H9 (cell line): Measurements from ENCODE around the gene MDFIC. TPM values are rescaled to one million over a fixed set of nuclear protein-coding genes. Genes with fewer than 3 reads are reported as not detected.

Experiments used
- DNase-seq: peaks from one replicate; pipeline ENCODE4 v3.0.0-alpha.2; 2017
- H2AFZ ChIP-seq: one replicate; pipeline ENCODE4 v1.6.1; 2013; ENCODE audit warnings: mild to moderate bottlenecking, low read length, control low read depth, moderate library complexity
- H2AK5ac ChIP-seq: 2 replicates; pipeline ENCODE4 v1.6.1; 2013; ENCODE audit warnings: low read length, control low read depth, mixed read lengths; ENCODE audit not compliant: insufficient read length
- H2BK120ac ChIP-seq: one replicate; pipeline ENCODE4 v1.6.1; 2013; ENCODE audit warnings: low read depth, mild to moderate bottlenecking, low read length, control low read depth, inconsistent platforms; ENCODE audit not compliant: poor library complexity, severe bottlenecking
- H2BK12ac ChIP-seq: 2 replicates; pipeline ENCODE4 v1.6.1; 2013; ENCODE audit warnings: low read length, control low read depth, mixed read lengths, low read depth; ENCODE audit not compliant: insufficient read length
- H2BK15ac ChIP-seq: 2 replicates; pipeline ENCODE4 v1.6.1; 2013; ENCODE audit warnings: low read depth, low read length, control low read depth
- H2BK20ac ChIP-seq: one replicate; pipeline ENCODE4 v1.6.1; 2013; ENCODE audit warnings: low read depth, mild to moderate bottlenecking, low read length, control low read depth, inconsistent platforms; ENCODE audit not compliant: poor library complexity, severe bottlenecking
- H2BK5ac ChIP-seq: 2 replicates; pipeline ENCODE4 v1.6.1; 2013; ENCODE audit warnings: low read length, control low read depth, mixed read lengths; ENCODE audit not compliant: insufficient read length
- H3K14ac ChIP-seq: 2 replicates; pipeline ENCODE4 v1.6.1; 2013; ENCODE audit warnings: low read length, control low read depth; ENCODE audit not compliant: insufficient read depth
- H3K18ac ChIP-seq: 2 replicates; pipeline ENCODE4 v1.6.1; 2013; ENCODE audit warnings: low read depth, mild to moderate bottlenecking, mixed read lengths, low read length, control low read depth; ENCODE audit not compliant: insufficient read length
- H3K23ac ChIP-seq: 2 replicates; pipeline ENCODE4 v1.6.1; 2013; ENCODE audit warnings: low read length, control low read depth, mixed read lengths, low read depth; ENCODE audit not compliant: insufficient read length
- H3K23me2 ChIP-seq: 2 replicates; pipeline ENCODE4 v1.6.1; 2013; ENCODE audit warnings: low read depth, mild to moderate bottlenecking, mixed read lengths, low read length, control low read depth; ENCODE audit not compliant: insufficient read length, poor library complexity, severe bottlenecking
- H3K27ac ChIP-seq: 2 replicates; pipeline ENCODE4 v1.5.1; 2013; ENCODE audit warnings: low read length, control low read depth, mixed read lengths, low read depth; ENCODE audit not compliant: insufficient read length
- H3K27me3 ChIP-seq: 2 replicates; pipeline ENCODE4 v1.6.1; 2013; ENCODE audit warnings: low read length, control low read depth, inconsistent platforms; ENCODE audit not compliant: insufficient read depth
- H3K4ac ChIP-seq: 2 replicates; pipeline ENCODE4 v1.6.1; 2013; ENCODE audit warnings: low read depth, mild to moderate bottlenecking, control low read depth, inconsistent platforms, low read length, moderate library complexity
- H3K4me1 ChIP-seq: 2 replicates; pipeline ENCODE4 v1.6.1; 2013; ENCODE audit warnings: low read length, control low read depth, inconsistent platforms; ENCODE audit not compliant: insufficient read depth
- H3K4me2 ChIP-seq: 2 replicates; pipeline ENCODE4 v1.6.1; 2013; ENCODE audit warnings: low read length, control low read depth, mixed read lengths; ENCODE audit not compliant: insufficient read length, insufficient read depth
- H3K56ac ChIP-seq: 2 replicates; pipeline ENCODE4 v1.6.1; 2013; ENCODE audit warnings: low read depth, mild to moderate bottlenecking, mixed read lengths, low read length, control low read depth; ENCODE audit not compliant: insufficient read length
- H3K79me1 ChIP-seq: 2 replicates; pipeline ENCODE4 v1.6.1; 2013; ENCODE audit warnings: low read depth, mild to moderate bottlenecking, moderate library complexity, low read length, control low read depth, inconsistent platforms; ENCODE audit not compliant: insufficient read depth, poor library complexity, severe bottlenecking
- H3K79me2 ChIP-seq: 2 replicates; pipeline ENCODE4 v1.6.1; 2013; ENCODE audit warnings: low read length, control low read depth, inconsistent platforms; ENCODE audit not compliant: insufficient read depth
- H3K9ac ChIP-seq: 2 replicates; pipeline ENCODE4 v1.6.1; 2013; ENCODE audit warnings: low read length, control low read depth, mixed read lengths; ENCODE audit not compliant: insufficient read length; ENCODE audit errors: extremely low read depth
- H3K9me3 ChIP-seq: one replicate; pipeline ENCODE4 v1.6.1; 2013; ENCODE audit warnings: low read depth, low read length, inconsistent platforms; ENCODE audit not compliant: control insufficient read depth
- H3T11ph ChIP-seq: one replicate; pipeline ENCODE4 v1.6.1; 2013; ENCODE audit warnings: mild to moderate bottlenecking, low read length, control low read depth, inconsistent platforms
- H4K20me1 ChIP-seq: one replicate; pipeline ENCODE4 v1.6.1; 2013; ENCODE audit not compliant: control insufficient read depth, insufficient read length, insufficient read depth
- H4K5ac ChIP-seq: 2 replicates; pipeline ENCODE4 v1.6.1; 2013; ENCODE audit warnings: low read depth, mild to moderate bottlenecking, mixed read lengths, low read length, control low read depth; ENCODE audit not compliant: insufficient read length
- H4K8ac ChIP-seq: replicated peaks from 2 replicates; pipeline ENCODE4 v1.6.1; 2013; ENCODE audit warnings: low read length, control low read depth, mixed read lengths, low read depth; ENCODE audit not compliant: insufficient read length
- H4K91ac ChIP-seq: 2 replicates; pipeline ENCODE4 v1.6.1; 2013; ENCODE audit warnings: low read depth, mild to moderate bottlenecking, moderate library complexity, mixed read lengths, low read length, control low read depth; ENCODE audit not compliant: insufficient read length
- H3K27ac Mint-ChIP-seq, 3 experiments: 2 replicates in 2 of 3; 3 replicates in 1 of 3; pipeline ENCODE4 v1.8.0; 2020 to 2021; ENCODE audit warnings: mixed read lengths in 3 of 3, mild to moderate bottlenecking in 1 of 3, moderate library complexity in 1 of 3
- H3K27me3 Mint-ChIP-seq: 2 replicates; pipeline ENCODE4 v1.8.0; 2021; ENCODE audit warnings: low read depth, mild to moderate bottlenecking, moderate library complexity, mixed read lengths
- H3K36me3 Mint-ChIP-seq, 3 experiments: 2 replicates in 2 of 3; 3 replicates in 1 of 3; pipeline ENCODE4 v1.8.0; 2020 to 2021; ENCODE audit warnings: low read depth in 3 of 3, mixed read lengths in 3 of 3; ENCODE audit not compliant: insufficient read depth in 1 of 3
- H3K4me1 Mint-ChIP-seq, 2 experiments: 2 replicates each; pipeline ENCODE4 v1.8.0; 2020; ENCODE audit warnings: mixed read lengths in 2 of 2
- H3K4me3 Mint-ChIP-seq, 2 experiments: 2 replicates in 1 of 2; 3 replicates in 1 of 2; pipeline ENCODE4 v1.8.0; 2020 to 2021; ENCODE audit warnings: mild to moderate bottlenecking in 2 of 2, mixed read lengths in 2 of 2, moderate library complexity in 1 of 2
- H3K9me3 Mint-ChIP-seq, 2 experiments: 2 replicates in 1 of 2; 3 replicates in 1 of 2; pipeline ENCODE4 v1.8.0; 2020; ENCODE audit warnings: mild to moderate bottlenecking in 2 of 2, mixed read lengths in 2 of 2, moderate library complexity in 1 of 2
- CTCF ChIP-seq: fragments of 200-600 bp; sonication (generic); conservative IDR thresholded peaks from 3 replicates; pipeline ENCODE4 v1.8.0; 2021; ENCODE audit warnings: antibody characterized with exemption, mild to moderate bottlenecking
- total RNA-seq: library from RNA; stranded (reverse); gene quantifications from 2 replicates; pipeline ENCODE4 v1.2.1, GENCODE V29; 2021

The MDFIC gene
- total RNA-seq, 1 experiment from 2014 or later, result 2.0 TPM

- Mint-ChIP-seq H3K36me3 (peaks cover 0 to 5% (median 0%) of the 10 kb centered on the region in 3 experiments; a peak in 1 of 7 replicates), H3K9me3 (peaks cover 4 to 11% of the 10 kb centered on the region in 2 experiments; a peak in 3 of 5 replicates), H3K27ac (no peak overlapping the region), H3K4me1 (no peaks in the 10 kb centered on the region), H3K4me3 (no peak overlapping the region), H3K27me3 (no peaks in the 10 kb centered on the region)
- Histone ChIP-seq H3K27me3 (no peaks in the 10 kb centered on the region), H4K91ac (no peak overlapping the region), H3K56ac (no peak overlapping the region), H3T11ph (no peak overlapping the region), H3K14ac (no peak overlapping the region), H4K5ac (no peak overlapping the region), H3K79me1 (no peaks in the 10 kb centered on the region), H3K9me3 (no peaks in the 10 kb centered on the region), H2AK5ac (no peak overlapping the region), H3K4me1 (no peaks in the 10 kb centered on the region), H3K27ac (no peak overlapping the region), H2BK15ac (no peak overlapping the region), H3K18ac (no peak overlapping the region), H3K23me2 (no peaks in the 10 kb centered on the region), H2BK20ac (no peak overlapping the region), H3K4ac (no peak overlapping the region), H3K9ac (no peak overlapping the region), H2AFZ (no peak overlapping the region), H4K20me1 (no peaks in the 10 kb centered on the region), H2BK120ac (no peak overlapping the region), H3K79me2 (no peaks in the 10 kb centered on the region), H3K23ac (no peak overlapping the region), H4K8ac (no peak overlapping the region), H3K4me2 (no peak overlapping the region), H2BK5ac (no peak overlapping the region), H2BK12ac (no peak overlapping the region)
- DNase-seq, result no peak
- no peak for TF ChIP-seq CTCF
Measured at GRCh38 chr7:114875186-114875585, 46.7 kb upstream of the MDFIC start.
